Measurements from ENCODE around the gene BBX.

BBX gene

DNA sequence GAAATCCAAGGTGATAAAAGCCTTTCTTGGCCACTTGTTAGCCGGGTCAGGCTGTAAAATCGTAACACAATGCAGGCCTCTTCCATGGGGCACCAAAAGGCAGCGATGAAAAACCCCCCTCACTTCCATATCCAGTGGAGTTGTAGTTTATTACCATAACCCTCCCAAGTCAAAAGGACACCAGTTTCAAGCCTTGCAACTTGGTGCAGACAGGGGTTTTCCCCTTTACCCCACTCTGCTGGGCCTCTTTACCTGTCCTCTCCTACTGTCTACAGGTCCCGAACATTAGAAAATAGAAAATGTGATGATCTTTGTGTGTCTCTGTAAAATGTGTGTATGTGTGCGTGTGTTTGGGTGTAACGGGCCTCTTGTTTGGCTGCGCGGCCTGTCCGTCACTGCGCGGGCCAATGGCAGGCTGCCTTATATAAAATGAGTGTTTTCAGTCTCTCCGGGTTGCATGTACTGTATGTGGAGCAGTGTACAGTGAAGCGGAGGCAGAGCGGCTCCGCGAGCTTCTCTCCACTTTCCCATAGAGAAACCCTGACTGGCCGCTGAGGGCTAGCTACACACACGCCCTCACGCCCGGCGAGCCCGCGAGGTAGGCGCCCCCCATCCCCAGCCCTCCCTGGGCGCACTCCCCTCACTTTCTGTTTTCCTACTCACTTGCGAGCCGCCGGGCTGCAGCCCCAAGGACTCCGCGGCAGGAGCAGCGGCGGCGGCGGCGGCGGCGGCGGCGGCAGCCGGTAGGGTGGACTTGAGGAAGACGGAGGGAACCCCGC is at the start of gene BBX:
Gene BBX (plus strand): TSS at position 453 of the 779 bp plus-strand sequence. CDS start 187,499 bp downstream, outside the sequence.
- DNase-seq (ENCODE audit: low read depth), result peak; percentile 93

DNA sequence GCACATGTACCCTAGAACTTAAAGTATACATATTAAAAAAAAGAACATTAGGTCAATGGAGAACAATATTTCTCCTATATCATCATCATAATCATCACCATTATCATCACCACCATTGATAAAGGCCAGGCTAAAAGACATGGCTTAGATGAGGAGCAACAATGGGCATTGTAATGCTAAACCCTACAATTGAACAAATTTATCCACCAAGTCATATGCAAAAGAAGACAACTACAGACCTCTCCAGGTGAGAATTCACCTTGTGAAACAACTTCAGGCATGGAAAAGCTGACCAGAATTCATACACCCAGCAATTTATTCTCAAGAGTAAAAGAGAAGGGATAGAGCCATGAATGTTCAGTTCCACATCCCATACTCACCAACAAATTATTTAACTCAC is 46.3 kb upstream of the BBX start:
- no peak for DNase-seq (ENCODE audit: low read depth)

DNA sequence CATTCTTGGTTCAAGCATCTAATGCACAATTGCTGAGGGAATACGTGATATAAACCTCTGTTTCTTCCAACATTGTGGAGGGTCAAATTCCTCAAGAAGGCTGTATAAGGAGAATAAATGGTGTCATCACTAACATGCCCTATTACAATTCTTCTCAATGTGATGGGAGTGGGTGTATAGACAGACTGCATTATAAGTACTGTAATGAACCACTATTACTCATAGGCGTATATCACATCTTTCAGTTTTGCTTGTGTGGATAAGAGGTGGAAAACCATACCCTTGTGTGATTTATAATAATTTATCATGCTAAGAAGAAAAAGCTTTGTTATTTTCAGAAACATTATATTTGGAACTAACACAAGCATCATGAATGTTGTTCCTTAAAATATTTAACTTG is 35.3 kb upstream of the BBX start:
- DNase-seq (ENCODE audit: low read depth), result no peak

DNA sequence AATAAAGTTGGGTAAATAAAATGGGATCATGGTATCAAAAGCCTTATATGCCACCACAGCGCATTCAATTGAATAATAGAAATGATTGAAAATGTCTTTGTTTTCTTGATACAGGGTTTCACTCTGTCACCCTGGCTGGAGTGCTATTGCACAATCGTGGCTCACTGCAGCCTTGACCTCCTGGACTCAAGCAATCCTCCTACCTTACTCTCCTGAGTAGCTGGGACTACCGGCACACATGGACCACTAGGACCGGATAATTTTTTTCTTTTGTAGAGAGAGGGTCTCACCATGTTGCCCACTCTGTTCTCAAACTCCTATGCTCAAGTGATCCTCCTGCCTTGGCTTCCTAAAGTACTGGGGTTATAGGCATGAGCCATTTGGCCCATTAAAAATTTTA is 33.8 kb upstream of the BBX start:
- no peak for DNase-seq (ENCODE audit: low read depth)

DNA sequence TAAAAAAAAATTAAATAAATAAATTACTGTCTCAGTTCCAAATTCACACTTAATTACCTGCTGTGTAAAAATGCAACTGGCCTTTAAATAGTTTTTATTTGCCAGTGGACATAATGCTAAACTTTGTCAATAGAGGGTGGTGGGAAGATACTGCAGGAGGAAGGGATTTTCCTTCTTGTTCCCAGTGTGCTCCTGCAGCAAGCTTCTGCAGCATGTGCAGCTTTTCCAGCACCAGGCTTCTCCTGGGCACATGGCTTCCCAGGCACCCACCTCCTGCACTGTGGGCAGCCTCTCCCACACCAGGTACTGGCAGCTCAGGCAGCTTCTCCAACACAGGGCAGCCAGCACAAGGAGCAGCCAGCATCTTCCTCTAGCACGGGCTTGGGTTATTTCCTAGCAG is 29.6 kb upstream of the BBX start:
- no peak for DNase-seq (ENCODE audit: low read depth)

DNA sequence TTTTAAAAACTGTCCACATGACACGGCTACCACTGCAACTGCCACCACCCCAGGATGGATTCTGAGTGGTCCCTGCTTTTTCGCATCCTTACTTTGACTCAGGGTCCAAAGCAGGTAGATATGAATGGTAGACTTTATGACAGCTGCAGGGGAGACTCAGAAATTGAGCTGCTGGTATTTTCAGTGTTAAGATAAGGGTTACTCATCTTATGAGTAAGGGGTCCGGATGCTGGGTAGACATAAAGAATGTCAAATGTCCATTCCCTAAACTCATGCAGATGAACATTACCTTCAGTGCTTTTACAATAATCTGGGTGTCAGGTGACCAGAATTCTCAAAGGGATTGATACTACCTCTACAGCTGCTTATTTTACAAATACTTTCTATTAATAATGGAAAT is 25.9 kb upstream of the BBX start:
- peak; percentile 61 for DNase-seq (ENCODE audit: low read depth)

DNA sequence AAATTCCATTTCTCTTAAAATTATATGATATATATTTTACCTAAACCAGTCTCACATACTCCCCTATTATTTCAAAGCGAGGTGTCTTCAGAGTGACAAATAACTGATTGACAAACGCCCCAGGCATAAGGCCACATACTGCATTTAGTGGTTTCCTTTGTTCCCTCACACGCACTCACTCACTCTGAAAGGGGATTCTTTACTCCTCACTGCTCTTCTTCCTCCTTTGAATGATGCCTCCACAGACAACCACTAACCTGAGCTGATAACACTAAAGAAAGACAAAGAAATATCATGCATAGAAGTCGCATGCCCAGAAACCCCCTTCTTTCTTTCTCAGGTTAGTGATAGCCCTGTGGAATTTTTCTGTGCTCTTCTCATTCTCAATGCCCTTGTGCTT is 24.1 kb upstream of the BBX start:
- DNase-seq (ENCODE audit: low read depth), result no peak

DNA sequence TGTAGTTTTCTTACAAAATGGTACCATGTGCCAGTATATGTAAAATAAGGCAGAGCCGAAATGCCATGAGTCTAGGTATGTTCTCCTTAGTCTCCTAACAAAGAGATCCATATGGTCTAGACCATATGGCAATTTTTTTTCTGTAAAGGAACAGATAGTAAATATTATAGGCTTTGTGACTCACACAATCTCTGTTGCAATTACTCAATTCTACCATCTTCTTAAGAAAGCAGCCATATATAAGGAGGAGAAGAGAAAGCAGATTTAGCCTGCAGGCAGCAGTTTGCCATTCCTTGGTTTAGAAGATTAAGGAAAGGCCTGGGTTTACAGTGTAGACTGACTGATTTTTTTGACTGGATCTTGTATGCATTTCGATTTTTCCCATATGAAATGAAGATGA is 16.3 kb upstream of the BBX start:
- DNase-seq (ENCODE audit: low read depth), result peak; percentile 26

DNA sequence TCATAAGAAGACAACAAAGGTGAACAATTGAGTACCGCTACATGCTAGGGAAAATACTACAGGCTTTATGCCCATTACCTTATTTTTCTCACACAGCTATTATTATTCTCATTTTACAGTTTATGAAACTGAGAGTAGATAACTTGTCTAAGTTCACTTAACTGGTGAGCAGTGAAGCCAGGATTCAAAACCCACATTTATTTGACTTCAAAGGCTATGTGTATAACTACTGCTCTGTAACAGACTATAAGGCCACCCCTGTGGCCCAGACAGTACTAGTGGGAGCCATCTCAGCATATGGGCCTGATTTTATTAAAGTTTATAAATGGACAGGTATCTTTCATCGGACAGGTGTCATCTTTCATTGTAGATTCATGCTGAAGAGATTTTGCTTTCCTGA is 14.4 kb upstream of the BBX start:
- DNase-seq (ENCODE audit: low read depth), result no peak

DNA sequence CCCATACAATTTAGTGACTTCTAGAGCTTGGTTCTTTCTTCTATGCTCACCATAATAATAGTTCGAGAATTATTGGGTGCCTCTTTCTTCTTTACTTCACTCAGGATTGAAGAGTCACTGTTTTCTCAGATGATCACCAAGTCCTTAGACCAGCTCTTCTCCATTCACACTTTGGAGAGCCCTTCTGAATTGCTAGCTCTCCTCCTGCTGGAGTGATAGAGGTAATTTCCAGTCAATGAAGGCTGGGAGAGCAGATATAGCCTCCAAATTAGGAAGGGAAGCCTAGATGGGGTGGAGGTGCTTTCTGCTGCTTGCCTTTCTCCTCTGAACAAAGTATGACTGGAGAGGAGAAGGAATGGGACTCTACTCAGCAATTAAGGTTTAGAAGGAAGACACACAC is 10.7 kb upstream of the BBX start:
- DNase-seq (ENCODE audit: low read depth), result peak; percentile 22

DNA sequence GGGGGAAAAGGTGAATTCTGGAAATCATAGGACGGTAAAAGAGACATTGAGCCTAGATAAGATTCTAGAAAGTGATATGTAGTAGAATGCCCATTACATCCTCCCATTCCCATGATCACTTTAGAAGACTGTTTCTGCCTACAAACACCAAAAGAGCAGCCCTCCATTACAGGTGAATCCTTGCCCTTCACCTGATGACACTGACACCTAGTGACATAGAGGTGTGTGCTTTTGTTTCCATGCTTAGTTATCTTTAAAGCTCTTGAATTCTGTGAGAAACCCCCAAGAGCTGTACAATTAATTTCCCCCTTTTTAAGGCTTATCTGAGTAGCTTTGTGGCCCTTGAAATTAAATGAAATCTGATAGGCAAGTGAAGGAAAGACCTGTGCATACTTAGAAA is 8.3 kb upstream of the BBX start:
- no peak for DNase-seq (ENCODE audit: low read depth)

DNA sequence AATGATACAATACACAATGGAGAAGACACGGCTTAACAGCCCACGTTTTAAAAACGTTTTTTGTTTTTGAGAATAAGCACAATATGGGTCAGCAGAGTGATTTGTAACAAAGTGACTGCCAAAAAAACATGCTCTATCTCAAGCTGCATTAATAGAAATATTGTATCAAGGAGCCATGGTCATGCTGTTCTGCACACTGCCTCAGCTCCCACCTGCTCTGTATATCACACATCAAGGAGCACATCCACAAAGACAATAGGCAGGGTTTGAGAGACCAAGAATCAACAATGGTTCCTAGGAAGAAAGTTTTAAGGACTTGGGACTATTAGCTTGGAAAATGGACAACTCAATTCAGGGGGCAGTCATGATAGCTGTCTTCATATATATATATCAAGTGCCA is 6.3 kb upstream of the BBX start:
- DNase-seq (ENCODE audit: low read depth), result no peak

DNA sequence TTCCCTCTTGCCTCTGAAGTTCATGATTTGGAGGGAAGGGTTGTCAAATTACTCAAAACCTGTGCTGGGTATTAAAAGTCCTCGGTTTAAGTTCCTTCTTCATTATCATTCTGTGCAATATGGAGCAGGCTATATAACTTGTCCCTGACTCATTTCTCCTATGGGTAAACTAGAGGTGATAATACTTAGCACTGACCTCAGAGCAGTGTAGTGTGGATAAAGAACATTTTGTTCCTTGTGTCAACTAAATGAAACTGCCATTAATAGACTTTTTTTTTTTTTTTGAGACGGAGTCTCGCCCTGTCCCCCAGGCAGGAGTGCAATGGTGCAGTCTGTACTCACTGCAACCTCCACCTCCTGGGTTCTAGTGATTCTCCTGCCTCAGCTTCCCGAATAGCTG is 2.2 kb upstream of the BBX start:
- no peak for DNase-seq (ENCODE audit: low read depth)

DNA sequence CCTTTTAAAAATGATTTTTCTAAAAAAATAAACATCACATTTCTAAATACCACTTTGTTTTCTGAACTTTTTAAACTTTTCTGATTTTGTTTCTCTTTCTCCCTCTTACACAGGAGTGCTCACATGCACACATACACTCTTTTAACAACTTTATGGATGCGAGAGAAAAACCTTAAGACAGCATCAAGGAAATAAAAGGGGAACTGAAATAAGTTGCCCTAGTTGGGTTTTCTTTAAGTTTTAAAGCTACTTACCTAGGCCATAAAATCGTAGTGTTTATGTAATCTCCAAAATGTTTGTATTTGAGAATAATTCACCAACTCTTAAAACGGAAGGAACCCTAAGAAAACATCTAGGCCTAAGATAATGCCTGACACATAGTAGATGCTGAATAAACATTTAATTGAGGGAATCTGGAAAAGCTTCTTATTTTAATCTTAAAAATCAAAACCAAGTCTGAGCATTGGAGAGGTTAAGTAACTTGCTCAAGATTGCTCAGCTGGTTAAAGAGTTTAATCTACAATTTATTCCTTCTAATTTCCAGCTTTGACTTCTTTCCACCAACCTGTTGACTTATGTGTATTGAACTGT is 1.2 kb upstream of the BBX start:
- no peak for DNase-seq (ENCODE audit: low read depth)

DNA sequence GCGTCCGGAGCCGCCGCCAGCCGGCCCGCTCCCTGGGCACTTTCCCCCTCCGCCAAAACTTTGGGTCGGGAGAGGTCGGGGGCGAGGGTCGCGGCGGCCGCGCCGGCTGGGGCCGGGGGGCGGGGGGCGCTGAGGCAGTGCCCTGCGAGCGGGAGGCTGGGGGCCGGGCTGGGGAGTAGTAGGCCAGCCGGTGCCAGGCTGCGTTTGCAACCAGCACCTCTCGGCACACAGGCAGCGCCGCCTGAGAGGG is 452 bp downstream of the BBX start:
- DNase-seq (ENCODE audit: low read depth), result no peak

DNA sequence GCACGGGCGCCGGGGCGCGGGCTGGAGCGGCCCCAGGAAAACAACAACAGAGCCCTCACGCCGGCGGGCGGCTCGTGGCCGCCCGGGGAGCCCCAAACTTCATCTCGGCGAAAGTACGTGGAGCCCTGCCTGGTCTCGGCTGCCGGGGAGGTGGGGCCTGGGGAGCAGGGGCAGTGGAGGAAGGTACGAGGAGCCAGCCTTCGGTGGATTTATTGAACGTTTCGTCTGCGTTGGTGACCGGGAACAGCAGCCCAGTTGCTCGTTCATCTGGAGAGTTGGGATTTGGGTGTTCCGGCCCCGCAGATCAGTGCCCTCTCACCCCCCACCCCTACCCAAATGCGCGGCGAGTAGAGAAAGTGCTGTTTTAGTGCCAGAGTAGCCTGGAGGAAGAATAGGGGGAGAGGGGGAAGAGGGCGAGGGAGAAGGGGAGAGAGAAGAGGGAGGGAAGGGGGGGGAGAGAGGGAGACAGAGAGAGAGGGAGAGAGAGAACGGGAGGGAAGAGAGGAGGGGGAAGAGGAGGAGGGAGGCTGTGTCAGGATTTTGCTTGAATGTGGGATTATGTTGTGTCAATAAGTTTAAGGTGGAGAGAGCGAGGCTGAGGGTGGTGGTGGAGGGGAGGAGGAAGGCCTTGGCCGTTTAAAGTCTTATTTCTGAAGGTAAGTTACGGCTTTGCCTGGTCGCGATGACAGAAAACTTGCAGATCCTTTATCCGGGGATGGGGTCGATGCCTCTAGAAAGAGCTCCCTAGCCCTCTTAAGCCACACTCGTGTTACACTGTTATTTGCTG is 970 bp downstream of the BBX start:
- DNase-seq (ENCODE audit: low read depth), result peak; percentile 65

DNA sequence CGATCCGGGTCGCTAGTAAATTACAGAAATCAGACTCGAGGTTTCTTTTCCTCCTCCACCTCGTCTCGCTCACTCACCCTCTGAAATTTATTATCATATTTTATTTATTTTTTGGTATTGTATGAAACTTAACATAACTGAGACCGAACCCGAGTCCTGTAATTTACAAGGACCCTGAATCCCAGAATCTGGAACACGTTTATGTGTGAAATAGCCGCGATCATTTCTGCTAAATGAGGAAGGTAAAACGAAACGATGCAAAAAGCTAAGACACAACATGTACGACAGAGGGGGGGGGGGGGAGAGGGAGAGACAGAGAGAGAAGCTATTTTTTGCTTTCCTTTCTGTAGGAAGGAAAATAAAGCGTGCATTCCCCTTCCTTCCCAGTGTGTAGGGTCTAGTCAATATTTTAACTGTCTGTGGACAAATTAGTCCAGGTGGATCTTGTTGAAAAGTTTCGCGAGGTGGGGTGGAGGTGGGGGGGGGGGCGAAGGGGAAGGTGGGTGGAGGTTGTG is 1.6 kb downstream of the BBX start:
- DNase-seq (ENCODE audit: low read depth), result no peak

DNA sequence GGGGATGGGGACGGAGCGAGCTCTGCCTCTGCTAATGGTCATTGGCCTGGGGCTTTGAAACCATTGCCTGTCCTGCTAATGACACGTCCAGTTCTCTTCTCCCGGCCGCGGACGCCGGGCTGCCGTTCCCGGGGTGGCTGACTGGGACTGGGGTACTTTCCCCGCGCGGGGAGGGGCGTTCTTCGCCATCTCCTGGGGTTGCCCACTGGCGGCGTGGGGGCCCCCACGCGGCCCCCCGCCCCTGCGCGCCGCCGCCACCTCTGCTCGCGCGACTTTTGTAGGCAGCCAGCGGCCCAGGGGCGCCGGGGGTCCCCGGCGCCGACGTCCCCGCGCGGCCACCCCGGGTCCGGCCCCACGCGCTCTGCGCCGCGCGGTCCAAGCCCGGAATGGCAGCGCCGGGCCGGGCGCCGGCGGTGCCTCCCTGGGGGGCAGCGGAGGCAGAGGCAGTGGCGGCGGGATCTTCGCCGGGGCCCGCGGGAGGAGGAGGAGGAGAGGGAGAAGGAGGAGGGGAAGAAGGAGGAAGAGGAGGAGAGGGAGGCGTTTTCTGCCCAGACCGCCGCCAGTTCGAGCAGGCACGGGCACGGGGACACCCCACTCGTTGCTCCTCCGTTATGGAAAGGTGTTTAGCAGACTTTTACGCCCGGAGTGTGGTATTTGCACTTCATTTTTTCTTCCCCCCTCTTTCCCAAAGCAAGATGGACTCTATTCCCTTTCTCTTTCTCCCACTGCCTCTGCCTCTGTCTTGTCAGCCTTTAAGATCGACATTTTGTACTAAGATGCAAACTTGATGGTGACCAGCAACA is 2.3 kb downstream of the BBX start:
- peak; percentile 83 for DNase-seq (ENCODE audit: low read depth)

DNA sequence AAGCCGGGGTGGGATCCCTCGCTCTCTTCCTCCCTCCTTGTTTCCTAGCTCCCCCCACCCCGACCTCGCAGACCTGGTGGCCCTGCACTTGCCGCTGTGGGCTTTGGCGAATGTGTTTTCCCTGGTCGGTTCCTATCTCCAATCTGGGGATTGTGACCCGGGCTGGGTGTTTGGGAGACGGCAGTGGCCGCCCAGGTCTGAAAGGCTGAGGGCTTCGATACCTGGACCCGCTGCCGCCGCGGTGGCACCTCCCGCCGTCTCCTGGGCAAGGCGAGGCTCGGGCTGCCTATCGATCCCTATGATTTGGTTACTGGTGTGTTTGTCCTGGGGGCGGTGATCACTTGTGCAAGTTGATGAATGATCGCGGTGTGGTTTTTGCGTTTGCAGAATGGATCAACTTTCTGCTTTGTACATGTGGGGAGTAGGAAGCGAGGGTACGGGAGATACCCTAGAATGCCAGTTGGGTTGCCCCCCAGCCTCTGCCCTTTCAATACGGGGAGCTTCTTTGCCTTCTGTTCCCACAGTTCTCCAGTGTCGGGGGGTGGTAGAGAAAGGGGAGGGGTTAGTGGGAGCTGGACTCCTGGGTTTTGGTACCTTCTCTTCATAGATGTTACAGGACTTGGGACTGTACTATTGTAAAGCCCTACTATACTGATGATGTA is 3.0 kb downstream of the BBX start:
- no peak for DNase-seq (ENCODE audit: low read depth)

DNA sequence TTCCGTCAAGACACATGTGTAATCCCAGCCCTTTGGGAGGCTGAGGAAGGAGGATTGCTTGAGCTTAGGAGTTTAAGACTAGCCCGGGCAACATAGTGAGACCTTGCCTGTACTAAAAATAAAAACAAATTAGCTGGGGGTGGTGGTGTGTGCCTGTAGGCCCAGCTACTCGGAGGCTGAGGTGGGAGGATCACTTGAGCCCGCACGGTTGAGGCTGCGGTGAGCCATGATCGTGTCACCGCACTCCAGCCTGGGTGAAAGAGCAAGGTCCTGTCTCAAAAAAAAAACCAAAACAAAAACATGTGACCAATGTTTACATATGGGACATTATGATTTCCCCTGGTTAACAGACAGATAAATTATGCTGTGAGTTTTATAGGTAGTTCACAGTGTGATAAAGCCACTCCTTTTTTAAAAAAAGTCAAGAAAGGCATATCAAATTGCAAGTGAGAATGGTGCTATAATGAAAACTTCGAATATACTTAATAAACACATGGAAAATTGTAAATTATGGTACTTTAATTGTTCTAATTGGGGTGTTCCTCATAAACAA is 9.2 kb downstream of the BBX start:
- no peak for DNase-seq (ENCODE audit: low read depth)

DNA sequence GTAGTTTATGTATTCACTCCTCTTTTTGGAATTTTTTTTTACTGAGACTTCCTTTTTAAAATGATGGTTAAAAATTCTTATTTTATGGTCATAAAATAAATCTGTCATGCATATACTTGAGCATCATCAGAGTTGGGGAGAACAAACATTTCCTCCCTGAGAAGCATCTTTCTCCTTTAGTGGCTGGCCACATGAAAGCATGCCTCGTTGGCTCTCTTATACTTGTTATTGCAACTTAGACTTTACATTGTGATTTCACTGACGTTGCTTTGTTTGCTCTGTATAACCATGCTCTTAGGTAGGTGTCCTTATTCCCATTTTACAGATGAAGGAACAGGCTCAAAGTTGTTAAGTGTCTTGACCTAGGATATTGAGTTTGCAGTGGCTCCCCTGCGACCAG is 18.1 kb downstream of the BBX start:
- DNase-seq (ENCODE audit: low read depth), result no peak

DNA sequence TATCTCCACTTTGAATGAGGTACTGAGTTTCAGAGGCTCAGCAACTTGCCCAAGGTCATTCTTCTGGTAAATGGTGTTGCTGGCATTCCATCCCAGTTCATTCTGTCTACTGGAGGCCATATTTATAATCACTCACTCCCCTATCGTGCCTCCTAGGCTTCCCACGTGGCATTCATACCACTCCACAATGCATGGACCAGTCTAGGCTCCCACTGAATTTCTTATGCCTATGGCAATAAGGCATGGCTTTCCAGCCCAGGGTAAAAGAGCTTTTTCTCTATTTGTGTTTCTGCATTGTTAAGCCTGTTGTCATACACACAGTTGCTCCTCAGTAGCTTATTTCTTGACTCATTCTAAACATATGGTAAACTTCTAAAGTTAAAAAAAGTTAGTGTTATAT is 19.9 kb downstream of the BBX start:
- peak; percentile 13 for DNase-seq (ENCODE audit: low read depth)
